Measurements from ENCODE around the gene LDHA. TPM values are rescaled to one million over a fixed set of nuclear protein-coding genes. Genes with fewer than 3 reads are reported as not detected.

Gene LDHA
- polyA plus RNA-seq, 1 donor from 2014 or later: 39.9 TPM

DNA sequence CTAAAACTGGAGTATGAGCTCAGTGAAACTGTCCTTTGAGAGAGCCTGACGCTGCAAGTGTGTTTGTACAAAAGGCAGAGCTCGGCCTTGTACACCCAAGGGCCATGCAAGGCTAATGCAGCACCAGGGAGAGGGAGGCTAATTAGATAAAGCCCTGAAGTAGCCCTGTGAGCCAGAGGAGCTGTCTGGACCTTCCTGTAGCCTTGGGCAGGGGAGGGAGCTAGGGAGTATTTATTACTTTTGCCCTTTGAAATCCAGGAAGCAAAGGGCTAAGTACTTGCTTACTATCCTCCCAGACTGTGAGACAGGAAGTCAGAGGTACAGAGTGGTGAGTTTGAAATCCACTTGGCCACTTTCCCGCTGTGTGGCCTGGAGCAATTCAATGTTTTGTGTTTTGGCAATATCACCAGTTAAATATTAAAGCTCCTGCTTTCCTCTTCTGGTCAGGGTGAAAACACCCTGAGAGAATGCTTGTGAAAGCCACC is 10.2 kb upstream of the LDHA start:
- Histone ChIP-seq H3K4me3 (ENCODE audit: low read length) (no peak overlapping the region), H2AFZ (ENCODE audit: low read depth, low read length) (no peak overlapping the region), H4K20me1 (ENCODE audit: insufficient read depth) (no peaks in the 10 kb centered on the region), H3K9me3 (ENCODE audit: low read length) (no peaks in the 10 kb centered on the region), H3F3A (ENCODE audit: insufficient read depth, low read length, poor library complexity, severe bottlenecking) (no peaks in the 10 kb centered on the region), H3K4me2 (ENCODE audit: low read length) (no peak overlapping the region), H3K79me2 (replicated peaks; ENCODE audit: insufficient read depth, low read length) (no peaks in the 10 kb centered on the region), H3K9me2 (ENCODE audit: insufficient read depth, low read length) (no peaks in the 10 kb centered on the region), H3K9ac (ENCODE audit: low read length) (no peak overlapping the region), H3K36me3 (ENCODE audit: insufficient read depth, low read length) (no peaks in the 10 kb centered on the region), H3K27me3 (ENCODE audit: insufficient read depth, low read depth, low read length) (no peaks in the 10 kb centered on the region), H3K27ac (ENCODE audit: low read length) (no peak overlapping the region)
- TF ChIP-seq MXI1 (conservative IDR thresholded peaks at IDR 0.05; ENCODE audit: poor library complexity, severe bottlenecking) (no peak), EP300 (conservative IDR thresholded peaks at IDR 0.05; ENCODE audit: poor library complexity, severe bottlenecking) (no peak), EZH2 (IDR thresholded peaks at IDR 0.05; ENCODE audit: borderline replicate concordance, insufficient read depth, low read length, poor library complexity, severe bottlenecking) (no peak), RAD21 (conservative IDR thresholded peaks at IDR 0.05) (no peak), SMC3 (conservative IDR thresholded peaks at IDR 0.05; ENCODE audit: poor library complexity) (no peak)
- TF ChIP-seq, protein P1, sequence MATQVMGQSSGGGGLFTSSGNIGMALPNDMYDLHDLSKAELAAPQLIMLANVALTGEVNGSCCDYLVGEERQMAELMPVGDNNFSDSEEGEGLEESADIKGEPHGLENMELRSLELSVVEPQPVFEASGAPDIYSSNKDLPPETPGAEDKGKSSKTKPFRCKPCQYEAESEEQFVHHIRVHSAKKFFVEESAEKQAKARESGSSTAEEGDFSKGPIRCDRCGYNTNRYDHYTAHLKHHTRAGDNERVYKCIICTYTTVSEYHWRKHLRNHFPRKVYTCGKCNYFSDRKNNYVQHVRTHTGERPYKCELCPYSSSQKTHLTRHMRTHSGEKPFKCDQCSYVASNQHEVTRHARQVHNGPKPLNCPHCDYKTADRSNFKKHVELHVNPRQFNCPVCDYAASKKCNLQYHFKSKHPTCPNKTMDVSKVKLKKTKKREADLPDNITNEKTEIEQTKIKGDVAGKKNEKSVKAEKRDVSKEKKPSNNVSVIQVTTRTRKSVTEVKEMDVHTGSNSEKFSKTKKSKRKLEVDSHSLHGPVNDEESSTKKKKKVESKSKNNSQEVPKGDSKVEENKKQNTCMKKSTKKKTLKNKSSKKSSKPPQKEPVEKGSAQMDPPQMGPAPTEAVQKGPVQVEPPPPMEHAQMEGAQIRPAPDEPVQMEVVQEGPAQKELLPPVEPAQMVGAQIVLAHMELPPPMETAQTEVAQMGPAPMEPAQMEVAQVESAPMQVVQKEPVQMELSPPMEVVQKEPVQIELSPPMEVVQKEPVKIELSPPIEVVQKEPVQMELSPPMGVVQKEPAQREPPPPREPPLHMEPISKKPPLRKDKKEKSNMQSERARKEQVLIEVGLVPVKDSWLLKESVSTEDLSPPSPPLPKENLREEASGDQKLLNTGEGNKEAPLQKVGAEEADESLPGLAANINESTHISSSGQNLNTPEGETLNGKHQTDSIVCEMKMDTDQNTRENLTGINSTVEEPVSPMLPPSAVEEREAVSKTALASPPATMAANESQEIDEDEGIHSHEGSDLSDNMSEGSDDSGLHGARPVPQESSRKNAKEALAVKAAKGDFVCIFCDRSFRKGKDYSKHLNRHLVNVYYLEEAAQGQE (IDR thresholded peaks at IDR 0.05; ENCODE audit: borderline replicate concordance): no peak
- TF ChIP-seq, protein P2, sequence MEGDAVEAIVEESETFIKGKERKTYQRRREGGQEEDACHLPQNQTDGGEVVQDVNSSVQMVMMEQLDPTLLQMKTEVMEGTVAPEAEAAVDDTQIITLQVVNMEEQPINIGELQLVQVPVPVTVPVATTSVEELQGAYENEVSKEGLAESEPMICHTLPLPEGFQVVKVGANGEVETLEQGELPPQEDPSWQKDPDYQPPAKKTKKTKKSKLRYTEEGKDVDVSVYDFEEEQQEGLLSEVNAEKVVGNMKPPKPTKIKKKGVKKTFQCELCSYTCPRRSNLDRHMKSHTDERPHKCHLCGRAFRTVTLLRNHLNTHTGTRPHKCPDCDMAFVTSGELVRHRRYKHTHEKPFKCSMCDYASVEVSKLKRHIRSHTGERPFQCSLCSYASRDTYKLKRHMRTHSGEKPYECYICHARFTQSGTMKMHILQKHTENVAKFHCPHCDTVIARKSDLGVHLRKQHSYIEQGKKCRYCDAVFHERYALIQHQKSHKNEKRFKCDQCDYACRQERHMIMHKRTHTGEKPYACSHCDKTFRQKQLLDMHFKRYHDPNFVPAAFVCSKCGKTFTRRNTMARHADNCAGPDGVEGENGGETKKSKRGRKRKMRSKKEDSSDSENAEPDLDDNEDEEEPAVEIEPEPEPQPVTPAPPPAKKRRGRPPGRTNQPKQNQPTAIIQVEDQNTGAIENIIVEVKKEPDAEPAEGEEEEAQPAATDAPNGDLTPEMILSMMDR (IDR thresholded peaks at IDR 0.05; ENCODE audit: poor library complexity, severe bottlenecking): no peak

DNA sequence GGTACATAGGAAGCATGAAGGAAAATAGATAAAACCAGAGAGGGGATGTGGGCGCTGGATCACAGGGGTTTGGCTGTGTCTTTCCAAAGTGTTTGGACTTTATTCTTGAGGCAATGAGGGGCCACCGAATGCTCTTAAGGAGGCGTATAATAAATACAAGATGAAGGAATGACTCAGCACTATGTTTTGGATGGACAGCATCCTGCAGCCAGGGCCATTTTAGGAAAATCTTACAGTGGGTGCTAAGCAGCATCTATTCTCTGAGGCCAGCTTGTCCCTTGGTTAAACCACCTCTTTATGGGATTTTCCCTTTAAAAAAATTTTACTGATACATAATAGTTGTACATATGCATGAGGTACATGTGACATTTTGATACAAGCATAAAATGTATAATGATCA is 4.3 kb upstream of the LDHA start:
- Histone ChIP-seq H3F3A (ENCODE audit: insufficient read depth, low read length, poor library complexity, severe bottlenecking) (peaks cover under 1% of the 10 kb centered on the region), H2AFZ (ENCODE audit: low read depth, low read length) (no peak overlapping the region), H3K9ac (ENCODE audit: low read length) (no peak overlapping the region), H3K9me2 (ENCODE audit: insufficient read depth, low read length) (no peaks in the 10 kb centered on the region), H3K36me3 (ENCODE audit: insufficient read depth, low read length) (no peaks in the 10 kb centered on the region), H4K20me1 (ENCODE audit: insufficient read depth) (no peaks in the 10 kb centered on the region), H3K27ac (ENCODE audit: low read length) (no peak overlapping the region), H3K4me2 (ENCODE audit: low read length) (no peak overlapping the region), H3K79me2 (replicated peaks; ENCODE audit: insufficient read depth, low read length) (no peaks in the 10 kb centered on the region), H3K27me3 (ENCODE audit: insufficient read depth, low read depth, low read length) (no peaks in the 10 kb centered on the region), H3K4me3 (ENCODE audit: low read length) (no peak overlapping the region), H3K9me3 (ENCODE audit: low read length) (no peaks in the 10 kb centered on the region)
- no peak for TF ChIP-seq SMC3 (conservative IDR thresholded peaks at IDR 0.05; ENCODE audit: poor library complexity)
- no peak for TF ChIP-seq MXI1 (conservative IDR thresholded peaks at IDR 0.05; ENCODE audit: poor library complexity, severe bottlenecking)
- TF ChIP-seq, protein P2 (IDR thresholded peaks at IDR 0.05; ENCODE audit: poor library complexity, severe bottlenecking): no peak
- no peak for TF ChIP-seq EZH2 (IDR thresholded peaks at IDR 0.05; ENCODE audit: borderline replicate concordance, insufficient read depth, low read length, poor library complexity, severe bottlenecking)
- TF ChIP-seq POLR2AphosphoS5 (IDR thresholded peaks at IDR 0.05): no peak
- TF ChIP-seq RAD21 (conservative IDR thresholded peaks at IDR 0.05): no peak
- TF ChIP-seq, protein P1 (IDR thresholded peaks at IDR 0.05; ENCODE audit: borderline replicate concordance): no peak
- TF ChIP-seq TAF1 (IDR thresholded peaks at IDR 0.05; ENCODE audit: low read depth): no peak
- no peak for TF ChIP-seq EP300 (conservative IDR thresholded peaks at IDR 0.05; ENCODE audit: poor library complexity, severe bottlenecking)

All from neural cell (in vitro differentiated cells).